OCI-LY7 (cell line): Measurements from ENCODE around the gene GRIK2. TPM values are rescaled to one million over a fixed set of nuclear protein-coding genes. Genes with fewer than 3 reads are reported as not detected.

Experiments
- BruUV-seq: library from RNA; stranded (reverse); fragments of 400-500 nt; replicated peaks from 2 replicates; lab custom pipeline; 2021; lab: Mats Ljungman, UMichigan
- CTCF ChIA-PET: fragments of 300-600 bp; sonication (Branson Sonifier 250); formaldehyde crosslinking; loops from one replicate; lab custom pipeline; 2022; ENCODE audit warnings: antibody characterized with exemption; ENCODE audit not compliant: unreplicated experiment; lab: Charles Lee
- POLR2A ChIA-PET: fragments of 300-600 bp; sonication (Branson Sonifier 250); formaldehyde crosslinking; loops from one replicate; lab custom pipeline; 2022; ENCODE audit warnings: antibody characterized with exemption; lab: Charles Lee
- DNase-seq: peaks from one replicate; pipeline ENCODE4 v3.0.0-alpha.2; 2015; ENCODE audit warnings: low spot score
- H2AFZ ChIP-seq: fragments of 200-600 bp; sonication (generic), shearing (Covaris generic); 2 replicates; pipeline ENCODE4 v1.6.1; 2014; ENCODE audit warnings: mild to moderate bottlenecking, antibody characterized with exemption, low read length, moderate library complexity
- H3K27ac ChIP-seq: fragments of 200-600 bp; sonication (generic); 2 replicates; pipeline ENCODE4 v1.5.1; 2014; ENCODE audit warnings: mixed run types, low read depth, mild to moderate bottlenecking, moderate library complexity, low read length, inconsistent platforms; ENCODE audit not compliant: poor library complexity, severe bottlenecking
- H3K36me3 ChIP-seq: fragments of 200-600 bp; sonication (generic); 2 replicates; pipeline ENCODE4 v1.6.1; 2014; ENCODE audit warnings: mild to moderate bottlenecking, antibody characterized with exemption, low read length, moderate library complexity, mixed read lengths; ENCODE audit not compliant: insufficient read depth
- H3K4me1 ChIP-seq: fragments of 200-600 bp; sonication (generic); 2 replicates; pipeline ENCODE4 v1.5.1; 2014; ENCODE audit warnings: mild to moderate bottlenecking, low read length; ENCODE audit not compliant: insufficient read depth, poor library complexity, severe bottlenecking
- H3K4me2 ChIP-seq: fragments of 200-600 bp; sonication (generic); 2 replicates; pipeline ENCODE4 v1.6.1; 2014; ENCODE audit warnings: mild to moderate bottlenecking, low read length
- H3K4me3 ChIP-seq: fragments of 200-600 bp; sonication (generic); 2 replicates; pipeline ENCODE4 v1.5.1; 2014; ENCODE audit warnings: mild to moderate bottlenecking, low read depth, low read length; ENCODE audit not compliant: poor library complexity, severe bottlenecking
- H3K79me2 ChIP-seq: fragments of 200-600 bp; sonication (generic); 2 replicates; pipeline ENCODE4 v1.6.1; 2016; ENCODE audit warnings: low read depth, mild to moderate bottlenecking, low read length, moderate library complexity, mixed read lengths; ENCODE audit not compliant: insufficient read depth
- H3K9me2 ChIP-seq: fragments of 200-600 bp; sonication (generic); 2 replicates; pipeline ENCODE4 v1.6.1; 2016; ENCODE audit warnings: mild to moderate bottlenecking, low read length, mixed read lengths; ENCODE audit not compliant: insufficient read depth
- H3K9me3 ChIP-seq: fragments of 200-600 bp; sonication (generic); 2 replicates; pipeline ENCODE4 v1.6.1; 2014; ENCODE audit warnings: mild to moderate bottlenecking, mixed run types, low read length, mixed read lengths
- H4K20me1 ChIP-seq: fragments of 200-600 bp; sonication (generic); 2 replicates; pipeline ENCODE4 v1.6.1; 2014; ENCODE audit warnings: mild to moderate bottlenecking, antibody characterized with exemption, low read length, moderate library complexity, mixed read lengths; ENCODE audit not compliant: insufficient read depth
- EZH2phosphoT487 ChIP-seq: fragments of 200-600 bp; sonication (generic); IDR thresholded peaks from 2 replicates; pipeline ENCODE4 v1.6.1; 2018; ENCODE audit warnings: low read depth, borderline replicate concordance, mild to moderate bottlenecking, mixed run types, antibody characterized with exemption, low read length, moderate library complexity, mixed read lengths
- intact Hi-C: fragments of 100-400 bp; cut with micrococcal nuclease; formaldehyde crosslinking; loops from one replicate; pipeline ENCODE4 v1.10.0; 2022; ENCODE audit not compliant: unreplicated experiment
- total RNA-seq, 2 experiments: library from RNA; depleted of rRNA in 1 of 2; stranded (reverse); fragments of >200 nt in 1 of 2; shearing (Covaris generic) in 1 of 2; gene quantifications; 2 replicates each; pipeline ENCODE4 v1.2.3, GENCODE V29; 2014 to 2022
- TF ChIP-seq, protein P1 (sequence below): fragments of 200-600 bp; sonication (generic); conservative IDR thresholded peaks from 2 replicates; pipeline ENCODE4 v1.5.1; 2014; ENCODE audit warnings: mild to moderate bottlenecking, antibody characterized with exemption, low read length, moderate library complexity, mixed read lengths

GRIK2 gene
- total RNA-seq, 2 experiments from 2014 or later = not detected

DNA sequence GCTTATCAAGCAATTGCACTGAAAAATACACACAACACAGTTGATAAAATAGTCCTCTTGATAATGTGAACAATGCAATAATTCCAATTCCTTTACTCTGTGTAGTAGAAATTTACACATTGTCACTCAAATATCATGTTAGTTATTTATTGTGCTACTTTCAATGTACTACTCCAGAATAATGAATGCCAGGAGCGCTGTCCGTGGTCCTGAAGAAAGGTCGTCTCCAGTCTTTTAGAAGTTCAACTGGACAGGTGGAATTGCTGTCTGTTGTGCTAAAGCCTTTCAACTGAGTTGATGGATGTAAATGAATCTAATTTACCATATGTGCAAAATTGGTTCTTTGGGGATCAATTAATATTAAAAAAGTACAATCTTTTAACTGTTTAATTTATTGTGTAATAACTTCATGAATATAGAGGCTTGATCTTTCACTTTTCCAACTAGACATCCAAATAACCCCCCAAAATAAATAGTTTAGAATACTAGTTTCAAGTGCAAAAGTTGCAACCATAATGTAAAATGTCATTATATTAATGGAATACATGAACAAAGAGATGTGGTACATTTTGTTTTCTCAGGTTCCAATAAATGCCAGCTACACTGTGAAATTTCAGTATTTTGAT is 3.2 kb downstream of the GRIK2 start:
- Histone ChIP-seq H3K4me2 (no peak overlapping the region), H3K27ac (no peak overlapping the region), H3K36me3 (no peaks in the 10 kb centered on the region), H2AFZ (no peak overlapping the region), H3K4me1 (no peaks in the 10 kb centered on the region), H3K4me3 (no peak overlapping the region), H3K9me2 (no peaks in the 10 kb centered on the region), H3K79me2 (no peaks in the 10 kb centered on the region), H4K20me1 (no peaks in the 10 kb centered on the region), H3K9me3 (no peaks in the 10 kb centered on the region)
- intact Hi-C loops = no loop called here
- CTCF ChIA-PET = no interaction called here
- peak; percentile 50 for DNase-seq
- POLR2A ChIA-PET = no interaction called here
- BruUV-seq = no TSS peak
- TF ChIP-seq EZH2phosphoT487 = no peak
- TF ChIP-seq, protein P1, sequence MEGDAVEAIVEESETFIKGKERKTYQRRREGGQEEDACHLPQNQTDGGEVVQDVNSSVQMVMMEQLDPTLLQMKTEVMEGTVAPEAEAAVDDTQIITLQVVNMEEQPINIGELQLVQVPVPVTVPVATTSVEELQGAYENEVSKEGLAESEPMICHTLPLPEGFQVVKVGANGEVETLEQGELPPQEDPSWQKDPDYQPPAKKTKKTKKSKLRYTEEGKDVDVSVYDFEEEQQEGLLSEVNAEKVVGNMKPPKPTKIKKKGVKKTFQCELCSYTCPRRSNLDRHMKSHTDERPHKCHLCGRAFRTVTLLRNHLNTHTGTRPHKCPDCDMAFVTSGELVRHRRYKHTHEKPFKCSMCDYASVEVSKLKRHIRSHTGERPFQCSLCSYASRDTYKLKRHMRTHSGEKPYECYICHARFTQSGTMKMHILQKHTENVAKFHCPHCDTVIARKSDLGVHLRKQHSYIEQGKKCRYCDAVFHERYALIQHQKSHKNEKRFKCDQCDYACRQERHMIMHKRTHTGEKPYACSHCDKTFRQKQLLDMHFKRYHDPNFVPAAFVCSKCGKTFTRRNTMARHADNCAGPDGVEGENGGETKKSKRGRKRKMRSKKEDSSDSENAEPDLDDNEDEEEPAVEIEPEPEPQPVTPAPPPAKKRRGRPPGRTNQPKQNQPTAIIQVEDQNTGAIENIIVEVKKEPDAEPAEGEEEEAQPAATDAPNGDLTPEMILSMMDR = no peak

DNA sequence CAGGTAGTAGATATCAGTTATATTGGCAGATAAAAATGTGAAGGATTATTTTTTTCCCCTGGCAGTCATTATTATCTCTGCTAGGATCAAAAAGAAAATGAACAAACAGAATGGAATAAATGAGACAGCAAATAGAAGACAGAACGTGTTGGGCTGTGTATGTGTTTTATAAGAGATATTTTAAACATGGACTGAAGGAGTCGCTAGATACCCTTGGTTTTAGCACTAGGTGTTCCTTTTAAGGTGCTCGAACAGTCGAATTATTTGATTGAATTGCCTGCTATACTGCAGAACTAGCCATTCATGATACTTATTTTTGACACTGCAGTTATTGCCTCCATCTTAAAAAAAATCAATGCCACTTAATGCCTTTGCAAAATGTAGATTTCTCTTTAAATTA is 3.7 kb downstream of the GRIK2 start:
- Histone ChIP-seq H3K4me1 (no peaks in the 10 kb centered on the region), H3K9me2 (no peaks in the 10 kb centered on the region), H3K9me3 (no peaks in the 10 kb centered on the region), H3K4me2 (no peak overlapping the region), H3K36me3 (no peaks in the 10 kb centered on the region), H3K79me2 (no peaks in the 10 kb centered on the region), H4K20me1 (no peaks in the 10 kb centered on the region), H3K4me3 (no peak overlapping the region), H2AFZ (no peak overlapping the region), H3K27ac (no peak overlapping the region)
- intact Hi-C loops = no loop called here
- ChIA-PET POLR2A (no interaction called here), CTCF (no interaction called here)
- DNase-seq = peak; percentile 2
- no TSS peak for BruUV-seq
- TF ChIP-seq, protein P1 = peak; percentile 62
- no peak for TF ChIP-seq EZH2phosphoT487

GRCh38 chr6:101398716-101399615 is 5.5 kb downstream of the GRIK2 start:
- Histone ChIP-seq H3K79me2 (no peaks in the 10 kb centered on the region), H3K9me3 (no peaks in the 10 kb centered on the region), H3K9me2 (no peaks in the 10 kb centered on the region), H3K36me3 (no peaks in the 10 kb centered on the region), H3K27ac (no peak overlapping the region), H3K4me1 (no peaks in the 10 kb centered on the region), H3K4me3 (no peak overlapping the region), H2AFZ (no peak overlapping the region), H4K20me1 (no peaks in the 10 kb centered on the region), H3K4me2 (no peak overlapping the region)
- BruUV-seq = no TSS peak
- DNase-seq = no peak
- TF ChIP-seq, protein P1 = no peak
- TF ChIP-seq EZH2phosphoT487 = no peak
- ChIA-PET CTCF (no interaction called here), POLR2A (interaction anchor here (0.6 kb wide), 1 partner anchor 248 kb away, joined by 3 read pairs; no protein-coding TSS in a partner anchor)
- intact Hi-C loops = no loop called here
